HG03280 (cell line): ENCODE measurements around the gene FRMD4B.
A peak's percentile ranks its signal among the peaks of the same experiment; 100 is the strongest.

Source experiments
- ATAC-seq: cut with Tn5 transposase; IDR thresholded peaks from one replicate; pipeline ENCODE4 v1.9.1; 2021; ENCODE audit warnings: mild to moderate bottlenecking, moderate library complexity; ENCODE audit not compliant: unreplicated experiment

The FRMD4B gene

GRCh38 chr3:69368129-69368741, 17.7 kb downstream of the FRMD4B start:
- peak; percentile 100 for ATAC-seq

GRCh38 chr3:69367586-69367985, 18.3 kb downstream of the FRMD4B start:
- no peak for ATAC-seq

- ATAC-seq: no peak
Measured at GRCh38 chr3:69364354-69364753, 21.5 kb downstream of the FRMD4B start.

DNA sequence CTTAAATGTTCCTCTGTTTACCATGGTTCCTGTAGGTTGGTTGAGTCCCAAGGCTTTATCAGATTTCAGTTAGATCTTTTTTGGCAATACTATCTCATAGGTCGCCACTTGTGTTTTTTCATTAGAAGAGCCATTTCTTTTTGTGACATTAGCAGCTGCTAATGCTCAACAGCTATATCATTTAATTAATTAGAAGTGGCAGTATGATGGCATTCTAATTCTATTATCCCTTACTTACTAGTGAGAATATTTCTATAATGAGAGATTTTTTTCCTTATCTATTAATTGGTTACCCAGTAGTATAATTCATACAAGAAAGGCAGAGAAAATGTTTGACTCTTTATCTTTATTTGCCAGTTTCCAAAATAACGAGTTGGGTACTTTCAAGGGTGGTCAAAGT, 25.2 kb downstream of the FRMD4B start:
- no peak for ATAC-seq

GRCh38 chr3:69359916-69360315, 26.0 kb downstream of the FRMD4B start:
- ATAC-seq: no peak

DNA sequence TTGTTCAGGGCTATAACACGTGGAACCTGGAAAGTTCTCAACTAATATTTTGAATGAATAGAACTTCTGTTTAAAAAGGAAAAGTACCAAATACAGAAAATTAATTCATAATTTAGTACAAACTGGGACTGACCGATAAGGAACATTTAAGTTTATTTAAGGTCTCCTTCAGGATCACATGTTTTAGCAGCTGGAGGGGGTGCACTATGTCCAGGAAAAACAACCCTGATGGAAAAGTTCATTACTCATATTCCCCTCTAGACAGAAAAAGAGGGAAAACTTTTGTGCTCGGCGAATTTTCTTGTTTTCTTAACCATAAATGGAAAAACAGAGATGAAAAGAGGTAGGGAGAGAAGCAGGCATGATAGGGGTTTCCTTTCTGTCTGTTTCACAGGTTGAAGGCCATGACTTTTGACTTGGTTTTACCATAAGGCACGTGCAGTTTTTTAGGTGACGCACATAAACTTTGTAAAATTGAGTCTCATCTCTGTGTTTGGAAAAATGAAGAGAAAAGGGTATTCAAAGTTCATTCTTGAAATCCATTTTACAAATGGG, 26.5 kb downstream of the FRMD4B start:
- ATAC-seq: no peak

DNA sequence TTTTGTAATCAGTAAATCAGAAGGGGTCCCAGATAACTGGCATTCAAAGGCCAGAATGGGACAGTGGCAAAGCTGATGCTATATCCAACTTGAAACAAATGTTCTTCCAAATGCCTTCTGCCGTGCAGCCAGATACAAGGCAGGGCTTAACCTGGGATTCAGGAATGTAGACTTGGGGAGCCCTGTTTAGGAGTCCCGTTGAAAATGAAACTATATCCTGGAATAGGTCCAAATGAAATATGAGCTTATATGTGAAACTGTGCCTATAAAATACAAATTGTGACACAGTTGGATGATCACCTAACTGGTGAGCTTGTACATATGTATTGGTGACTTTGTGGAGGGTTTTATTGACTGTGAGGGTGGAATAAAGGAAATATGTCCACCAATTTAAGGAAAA, 28.7 kb downstream of the FRMD4B start:
- no peak for ATAC-seq

DNA sequence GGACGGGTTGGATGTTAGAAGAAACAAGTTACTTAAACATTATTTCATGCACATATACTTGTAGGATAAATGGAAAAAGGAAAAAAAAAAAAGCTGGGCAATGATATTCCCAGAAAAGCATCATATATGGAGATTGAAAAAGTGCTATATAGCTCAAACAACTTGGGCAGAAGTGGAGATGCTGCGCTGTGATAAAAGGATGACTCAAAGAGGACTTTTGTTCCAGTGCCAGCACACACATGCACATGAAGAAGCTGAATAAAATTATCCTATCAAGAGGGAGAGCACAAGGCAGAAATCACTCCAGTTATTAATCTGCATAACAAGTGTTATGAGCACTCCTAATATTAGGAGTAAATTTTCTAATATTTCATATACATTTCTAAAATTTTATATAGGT, 30.9 kb downstream of the FRMD4B start:
- ATAC-seq: no peak

DNA sequence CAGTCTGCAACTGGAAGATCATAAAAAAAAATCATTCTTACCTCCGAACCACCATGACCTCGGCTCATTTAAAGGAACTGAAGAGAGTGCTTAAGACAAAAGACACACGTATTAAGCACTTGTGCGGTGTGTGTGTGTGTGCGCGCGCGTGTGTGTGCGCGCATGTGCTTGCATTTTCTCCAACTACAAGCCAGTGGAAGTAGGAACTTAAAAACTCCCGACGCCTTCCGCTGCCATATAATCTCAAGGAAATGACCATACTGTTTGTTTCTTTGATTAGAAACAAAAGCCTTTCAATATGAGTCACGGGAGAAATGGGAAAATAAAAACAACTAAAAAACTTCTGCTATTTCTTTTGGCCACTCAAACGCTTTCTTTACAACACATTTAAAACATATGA, 32.4 kb downstream of the FRMD4B start:
- ATAC-seq: no peak

GRCh38 chr3:69353088-69353478, 32.8 kb downstream of the FRMD4B start:
- no peak for ATAC-seq

DNA sequence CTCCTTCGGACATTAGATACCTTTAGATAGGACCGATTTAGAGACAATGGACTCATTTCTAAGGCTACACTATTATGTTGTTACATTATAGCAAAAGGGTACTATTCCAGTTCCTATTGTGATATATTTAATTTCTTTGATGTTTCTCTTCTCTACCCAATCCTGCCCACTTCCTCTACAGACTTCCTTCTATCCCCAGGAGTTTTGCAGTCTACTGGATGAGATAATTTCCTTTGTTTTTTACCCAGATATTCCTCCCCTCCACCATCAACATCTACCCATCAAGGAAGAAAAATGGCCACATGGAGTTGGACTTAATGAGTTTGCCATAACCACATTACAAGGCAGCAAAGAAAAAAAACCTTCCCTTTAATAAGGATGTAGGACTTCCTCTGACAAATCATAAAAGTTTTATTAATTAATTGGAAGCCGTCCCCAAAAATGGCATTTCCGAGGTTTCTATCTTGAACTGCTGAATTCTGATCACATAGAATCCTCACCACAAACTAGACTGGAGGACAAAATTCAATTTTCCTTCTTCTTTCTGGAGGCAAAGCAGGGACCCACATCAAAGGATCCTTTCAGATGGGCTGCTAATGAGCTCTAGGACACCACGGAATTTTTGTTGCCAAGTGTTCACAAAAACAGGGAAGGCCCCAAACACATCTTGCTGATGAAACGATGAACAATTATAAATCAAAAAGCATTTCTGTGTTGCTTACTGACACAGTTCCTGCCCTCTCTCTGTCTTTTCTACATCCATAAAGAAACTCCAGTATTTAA, 33.4 kb downstream of the FRMD4B start:
- ATAC-seq: no peak

GRCh38 chr3:69343875-69344274, 42.0 kb downstream of the FRMD4B start:
- no peak for ATAC-seq

- no peak for ATAC-seq
Measured at GRCh38 chr3:69342074-69342473, 43.8 kb downstream of the FRMD4B start.

GRCh38 chr3:69339760-69340159, 46.1 kb downstream of the FRMD4B start:
- ATAC-seq: no peak

DNA sequence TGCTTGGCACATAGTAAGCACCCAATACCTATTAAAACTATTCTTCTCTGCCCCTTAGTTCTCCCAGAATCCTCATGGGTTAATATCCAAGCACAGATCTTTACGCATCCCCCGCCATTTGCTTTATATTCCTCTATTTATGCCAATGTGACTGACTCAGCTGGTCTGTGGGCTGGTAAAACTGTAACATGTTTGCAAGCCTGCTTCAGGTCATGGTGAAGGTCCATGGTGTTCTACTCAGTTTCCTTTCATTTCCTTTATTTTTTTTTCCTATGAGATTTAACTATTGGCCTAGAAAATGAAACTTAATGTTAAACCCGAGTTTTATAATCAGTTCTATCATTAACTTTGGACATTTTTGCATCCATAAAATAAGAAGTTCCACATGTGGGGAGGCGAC, 47.0 kb downstream of the FRMD4B start:
- no peak for ATAC-seq

GRCh38 chr3:69332934-69333333, 53.0 kb downstream of the FRMD4B start:
- ATAC-seq: no peak

GRCh38 chr3:69330891-69331400, 54.9 kb downstream of the FRMD4B start:
- no peak for ATAC-seq

DNA sequence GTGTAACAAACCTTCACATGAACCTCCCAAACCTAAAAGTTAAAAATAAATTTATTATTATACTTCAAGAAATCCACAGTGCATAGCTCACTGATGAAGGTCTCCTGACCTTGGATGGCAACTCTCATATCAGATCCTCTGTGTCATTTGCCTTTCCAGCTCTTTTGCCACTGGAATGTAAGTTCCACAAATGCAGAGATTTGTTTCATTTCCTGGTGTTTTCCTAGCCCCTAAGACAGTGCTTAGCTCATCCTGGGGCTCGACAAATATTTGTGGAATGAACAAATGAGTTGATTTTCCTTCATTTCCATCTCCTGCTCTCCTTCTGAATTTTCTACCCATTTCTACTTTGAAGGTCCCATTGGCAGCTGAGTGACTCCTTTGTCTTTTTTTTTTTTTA, 56.0 kb downstream of the FRMD4B start:
- no peak for ATAC-seq

DNA sequence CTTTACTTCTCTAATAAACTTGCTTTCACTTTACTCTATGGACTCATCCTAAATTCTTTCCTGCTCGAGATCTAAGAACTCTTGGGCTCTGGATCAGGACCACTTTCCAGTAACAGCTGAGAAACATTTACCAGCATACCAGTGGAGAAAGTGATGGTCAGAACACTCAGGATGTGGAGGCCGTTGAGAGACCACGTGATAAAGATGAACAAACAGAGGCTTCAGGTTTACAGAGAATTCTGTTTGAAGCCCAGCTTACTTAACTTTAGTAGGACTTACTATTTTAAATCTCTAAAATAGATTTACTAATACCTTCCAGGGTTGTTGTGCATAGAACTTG, 57.0 kb downstream of the FRMD4B start:
- no peak for ATAC-seq

DNA sequence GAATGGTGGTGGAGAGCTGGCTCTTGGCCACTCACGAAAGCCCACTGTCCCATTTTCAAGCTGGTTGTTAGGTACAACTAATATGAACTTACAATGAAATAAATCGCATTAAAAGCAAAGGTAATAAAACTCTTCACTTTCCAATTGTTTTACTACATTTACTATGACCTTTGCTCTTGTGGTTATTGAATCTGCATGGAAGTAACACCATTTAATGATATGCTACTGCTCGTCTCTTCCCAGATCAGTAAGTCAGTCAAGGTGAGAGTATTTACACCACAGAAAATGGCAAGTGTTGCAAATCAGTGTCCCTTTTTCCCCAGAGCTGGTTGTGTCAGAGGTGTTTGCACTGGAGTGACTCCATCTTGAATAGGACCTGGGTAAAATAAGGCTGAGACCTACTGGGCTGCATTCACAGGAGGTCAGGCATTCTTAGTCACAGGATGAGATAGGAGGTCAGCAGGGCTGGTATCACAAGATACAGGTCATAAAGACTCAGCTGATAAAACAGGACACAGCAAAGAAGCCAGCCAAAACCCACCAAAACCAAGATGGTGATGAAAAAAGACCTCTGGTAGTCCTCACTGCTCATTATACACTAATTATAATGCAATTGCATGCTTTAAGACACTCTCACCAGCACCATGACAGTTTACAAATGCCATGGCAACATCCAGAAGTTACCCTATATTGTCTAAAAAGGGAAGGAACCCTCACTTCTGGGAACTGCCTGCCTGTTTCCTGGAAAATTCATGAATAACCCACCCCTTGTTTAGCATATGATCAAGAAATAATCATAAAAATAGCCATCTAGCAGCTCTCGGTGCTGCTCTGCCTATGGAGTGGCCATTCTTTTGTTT, 57.6 kb downstream of the FRMD4B start:
- no peak for ATAC-seq

DNA sequence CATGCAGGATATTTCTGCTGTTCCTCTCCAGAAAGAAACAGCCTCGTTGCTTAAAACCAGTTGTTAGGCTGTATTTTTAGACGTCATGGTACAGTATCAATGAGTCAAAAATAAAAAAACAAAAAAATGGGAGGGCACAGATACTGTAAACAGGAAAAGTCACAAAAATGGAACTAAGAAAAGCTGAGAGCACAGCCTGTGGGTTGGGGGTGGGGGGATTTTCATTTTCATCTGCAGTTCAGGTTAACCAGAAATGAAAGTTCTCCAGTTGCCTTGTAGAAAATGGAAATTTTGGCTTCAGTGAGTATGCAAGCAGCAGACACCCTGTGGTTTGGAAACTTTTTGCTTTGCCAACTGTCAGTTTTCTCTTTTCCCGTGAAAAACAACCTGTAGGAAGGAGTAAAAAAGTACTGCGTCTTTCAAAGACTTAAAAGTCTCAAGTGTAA, 59.0 kb downstream of the FRMD4B start:
- ATAC-seq: peak; percentile 89
